Left ventricle myocardium superior (tissue), 1 donor: ENCODE results near the gene MON1B. TPM values are rescaled to one million over a fixed set of nuclear protein-coding genes. Genes with fewer than 3 reads are reported as not detected.
"Not testable (repeated sequence)": the region's sequence is repeated elsewhere in the genome, so short reads cannot be mapped to it uniquely, and the experiment has no call there.

ENCODE experiments used
- ATAC-seq: fragments of 200-7000 bp; cut with Tn5 transposase; one replicate; pipeline ENCODE4 v1.9.1; 2020; ENCODE audit warnings: mild to moderate bottlenecking, moderate library complexity
- DNase-seq: peaks from one replicate; pipeline ENCODE4 v3.0.0-alpha.2; 2020
- intact Hi-C: fragments of 100-400 bp; cut with micrococcal nuclease; formaldehyde crosslinking; loops from one replicate; pipeline ENCODE4 v1.11.0; 2022
- long read RNA-seq: library from polyadenylated mRNA; unstranded; transcript quantifications from one replicate; pipeline ENCODE4 v2.0.0, GENCODE V29; 2021
- total RNA-seq: library from RNA; stranded (reverse); fragmentation: NEBNext Ultra II Directional; extraction: Animal tissue kit (Norgen Biotek cat#: 25700); gene quantifications from one replicate; pipeline ENCODE4 v1.2.1, GENCODE V29; 2021
- donor health status: DM: no; HTN: yes; CAD: no; lungs with severe emphysema.

The MON1B gene
- 15.1 TPM for total RNA-seq
- long read RNA-seq, full-length matches to known transcripts = 14 of 25 reads
- long read RNA-seq, partial matches to known transcripts = 5 of 25 reads
- long read RNA-seq, other reads (novel, unspliced or antisense) = 6 of 25 reads

DNA sequence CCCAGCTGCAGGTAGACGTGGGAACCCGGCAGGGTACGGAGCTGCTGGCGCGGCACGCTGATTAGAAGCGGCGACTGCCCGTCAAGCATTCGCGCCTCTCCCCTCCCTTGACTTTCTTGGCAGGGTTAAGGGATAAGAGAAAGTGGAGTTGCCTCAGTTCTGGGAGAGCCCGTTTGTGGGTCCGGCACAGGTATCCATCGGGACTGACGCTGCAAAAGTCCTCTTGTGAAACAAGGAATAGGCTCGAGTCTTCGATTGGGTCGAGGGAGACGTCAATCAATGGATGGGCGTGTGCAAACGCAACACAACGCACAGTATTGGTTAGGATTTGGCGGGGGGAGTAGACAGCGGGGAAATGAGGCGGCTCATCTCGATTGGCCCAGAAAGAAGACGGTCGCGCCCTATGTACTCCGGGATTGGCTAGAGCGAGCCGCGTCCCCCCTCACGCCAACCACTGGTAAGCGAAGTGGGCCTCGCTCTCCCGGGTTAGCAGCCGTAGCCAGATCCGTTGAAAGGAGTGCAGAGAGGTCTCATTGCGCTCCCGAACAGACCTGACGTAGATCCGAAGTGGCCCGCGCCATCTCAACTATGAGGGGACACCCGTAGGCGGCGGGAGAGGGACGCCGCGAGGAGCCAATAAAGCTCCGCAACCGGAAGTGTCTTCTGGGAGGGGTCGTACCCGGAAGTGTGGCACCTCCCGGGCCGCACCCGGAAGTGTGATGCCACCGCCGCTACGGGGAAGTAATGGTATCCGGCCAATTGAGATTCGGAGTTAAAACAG is at the start of gene MON1B:
MON1B (plus strand) TSS at position 713 of the 781 bp plus-strand sequence. CDS start 296 bp downstream, outside the sequence.
- ATAC-seq = peak; percentile 100
- intact Hi-C loops = no loop called here
- peak; percentile 97 for DNase-seq

DNA sequence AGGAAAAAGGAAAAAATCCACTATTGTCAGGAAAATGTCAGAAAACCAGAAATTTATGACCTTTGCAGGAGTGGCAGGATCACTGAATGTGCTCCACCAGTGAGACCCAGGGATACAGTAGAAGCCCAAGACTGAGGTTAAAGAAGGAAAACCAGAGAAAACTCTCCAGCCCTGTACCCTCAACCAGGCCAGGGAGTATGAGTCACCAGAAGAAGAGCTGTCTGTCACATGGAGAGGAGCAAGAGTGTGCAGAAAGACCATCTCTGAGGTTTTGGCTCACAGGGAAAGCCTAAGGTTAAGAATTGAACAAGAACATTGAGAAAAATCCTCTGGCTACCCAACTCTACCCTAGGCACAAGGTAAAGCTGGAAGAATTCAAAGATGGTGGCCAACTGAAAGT is 47.6 kb upstream of the MON1B start:
- intact Hi-C loops = no loop called here
- no peak for DNase-seq
- no peak for ATAC-seq

DNA sequence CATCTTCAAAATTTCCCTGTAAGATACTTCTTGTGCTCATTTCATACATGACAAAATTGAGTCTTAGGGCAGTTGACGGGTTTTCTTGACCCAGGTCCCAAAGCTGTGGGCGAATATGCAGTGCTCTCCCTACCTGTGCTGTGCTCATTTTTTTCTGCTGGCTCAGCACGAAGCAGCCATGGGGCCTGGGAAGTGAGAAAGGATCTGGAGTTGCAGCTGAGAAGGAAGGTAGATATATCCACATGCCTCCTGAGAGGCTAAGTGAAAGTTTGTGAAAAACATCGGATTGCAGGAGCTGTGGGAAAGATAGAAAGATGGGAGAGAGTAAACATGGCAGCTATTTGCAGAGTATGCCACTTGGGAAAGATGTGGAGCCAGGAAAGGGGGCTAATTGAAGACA is 42.9 kb upstream of the MON1B start:
- intact Hi-C loops = no loop called here
- no peak for DNase-seq
- no peak for ATAC-seq

DNA sequence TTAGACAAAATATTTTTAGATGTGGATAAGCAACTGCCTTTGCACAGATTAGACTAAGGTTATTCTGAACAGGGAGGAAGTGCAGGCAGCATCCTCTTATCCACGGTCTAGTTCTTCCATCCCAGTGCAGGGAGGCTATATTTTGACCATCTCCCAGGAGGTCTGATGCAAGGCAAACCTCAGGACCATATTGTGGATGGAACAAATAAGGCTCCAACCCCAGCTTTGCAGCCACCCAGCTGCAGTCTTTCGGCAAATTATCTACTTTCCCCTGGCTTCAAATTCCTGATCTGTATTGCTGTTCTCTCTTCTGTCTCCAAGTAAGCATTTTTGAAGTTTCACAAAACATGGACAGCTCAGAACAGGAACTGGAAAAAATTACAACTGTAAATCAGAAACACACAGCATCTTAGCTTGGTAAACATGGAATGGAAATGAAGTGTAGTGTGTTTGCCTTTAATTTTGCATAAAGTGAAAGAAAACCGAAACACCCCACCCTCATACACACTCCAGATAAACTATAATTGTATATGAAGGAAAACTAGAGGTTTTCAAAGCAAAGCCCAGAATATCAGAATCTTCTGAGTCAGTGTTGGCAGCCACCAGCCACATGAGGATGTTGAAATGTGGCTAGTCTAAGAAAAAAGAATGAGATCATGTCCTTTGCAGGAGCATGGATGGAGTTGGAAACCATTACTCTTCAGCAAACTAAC is 33.5 kb upstream of the MON1B start:
- no peak for DNase-seq
- intact Hi-C loops = no loop called here
- peak; percentile 89 for ATAC-seq

DNA sequence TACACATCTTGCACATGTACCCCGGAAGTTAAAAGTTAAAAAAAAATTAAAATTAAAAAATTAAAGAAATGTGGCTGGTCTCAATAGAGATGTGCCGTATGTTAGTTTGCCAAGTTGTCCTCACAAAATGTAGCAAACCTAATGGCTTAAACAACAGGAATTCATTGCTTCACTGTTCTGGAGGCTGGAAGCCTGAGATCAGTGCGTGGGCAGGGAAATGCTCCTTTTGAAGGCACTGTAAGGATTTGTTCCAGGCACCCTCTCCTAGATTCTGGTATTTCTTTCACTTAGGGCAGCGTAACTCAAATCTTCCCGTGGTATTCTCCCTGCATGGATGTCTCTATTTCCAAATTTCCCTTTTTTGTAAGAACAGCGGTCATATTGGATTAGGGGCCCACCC is 32.7 kb upstream of the MON1B start:
- intact Hi-C loops = no loop called here
- peak; percentile 75 for ATAC-seq
- DNase-seq = no peak

DNA sequence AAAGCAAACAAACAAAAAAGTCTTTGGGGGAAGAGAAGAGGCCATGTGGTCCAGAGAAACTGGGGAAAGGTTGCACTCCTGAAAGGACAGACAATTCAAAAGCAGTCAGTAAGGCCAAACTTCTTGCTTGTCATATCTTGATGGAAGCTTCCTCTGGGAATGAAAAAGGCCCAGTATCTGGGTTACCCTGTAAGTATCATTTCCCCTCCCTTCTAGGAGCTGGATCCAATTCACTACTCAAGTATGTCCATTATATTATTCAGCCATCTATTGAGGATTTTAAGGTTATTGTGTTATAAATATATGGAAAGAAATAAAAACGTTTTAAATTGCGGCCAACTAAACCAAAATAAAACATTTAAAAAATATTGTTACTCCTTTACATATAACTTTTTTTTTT is 26.0 kb upstream of the MON1B start:
- DNase-seq (no peak), ATAC-seq (no peak)
- intact Hi-C loops = no loop called here

DNA sequence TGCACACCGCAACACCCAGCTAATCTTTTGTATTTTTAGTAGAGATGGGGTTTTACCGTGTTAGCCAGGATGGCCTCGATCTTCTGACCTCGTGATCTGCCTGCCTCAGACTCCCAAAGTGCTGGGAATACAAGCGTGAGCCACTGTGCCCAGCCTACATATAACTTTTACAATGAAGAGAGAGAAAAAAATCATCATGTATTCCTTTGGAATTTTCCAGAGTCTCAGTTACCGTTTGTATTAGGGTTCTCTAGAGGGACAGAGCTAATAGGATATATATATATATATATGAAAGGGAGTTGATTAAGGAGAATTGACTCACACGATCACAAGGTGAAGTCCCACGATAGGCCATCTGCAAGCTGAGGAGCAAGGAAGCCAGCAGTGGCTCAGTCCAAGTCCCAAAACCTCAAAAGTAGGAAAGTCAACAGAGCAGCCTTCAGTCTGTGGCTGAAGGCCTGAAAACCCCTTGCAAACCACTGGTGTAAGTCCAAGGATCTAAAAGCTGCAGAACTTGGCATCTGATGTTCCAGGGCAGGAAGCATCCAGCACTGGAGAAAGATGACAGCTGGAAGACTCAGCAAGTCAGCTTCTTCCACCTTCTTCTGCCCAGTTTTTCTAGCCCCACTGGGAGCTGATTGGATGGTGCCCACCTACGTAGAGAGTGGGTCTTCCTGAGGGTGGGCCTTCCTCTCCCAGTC is 25.3 kb upstream of the MON1B start:
- ATAC-seq = peak; percentile 60
- DNase-seq, intact Hi-C loops: not testable (repeated sequence)

DNA sequence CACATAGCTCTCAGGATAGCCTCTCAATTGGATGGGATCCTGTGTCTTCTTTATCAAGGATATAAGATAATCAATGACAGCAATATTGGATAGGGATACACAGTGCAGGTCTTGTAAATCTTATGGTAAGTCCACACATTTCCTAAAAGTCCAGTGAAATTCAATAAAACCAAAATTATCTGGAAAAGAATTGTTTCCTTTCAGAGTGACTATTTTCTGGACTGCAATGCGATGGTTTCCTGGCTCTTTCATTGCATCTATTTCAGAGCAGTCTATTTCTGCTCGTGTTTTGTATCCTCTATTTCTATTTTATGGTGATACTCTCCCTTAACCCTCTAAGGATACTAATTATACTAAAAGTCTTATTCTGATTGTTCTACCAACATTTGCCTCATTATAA is 24.3 kb upstream of the MON1B start:
- no peak for DNase-seq
- no peak for ATAC-seq
- intact Hi-C loops = no loop called here

DNA sequence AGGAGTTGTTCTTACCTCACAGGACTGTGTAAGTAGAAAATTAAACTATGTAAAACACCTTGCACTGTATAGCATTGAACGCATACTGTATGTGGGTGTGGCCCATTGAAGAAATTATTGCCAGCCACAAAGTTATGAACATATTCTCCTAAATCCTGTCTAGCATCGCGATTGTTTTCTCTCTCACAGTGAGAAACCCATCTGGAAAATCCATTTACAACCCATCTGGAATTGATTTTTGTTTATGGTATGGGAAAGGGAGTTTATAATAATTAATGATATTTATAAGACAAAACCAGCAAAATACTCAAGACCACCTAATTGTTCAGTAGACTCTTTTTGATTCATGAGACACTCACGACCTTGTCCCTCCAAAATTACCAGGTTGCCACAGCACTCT is 22.1 kb upstream of the MON1B start:
- intact Hi-C loops = no loop called here
- DNase-seq = no peak
- ATAC-seq = no peak

DNA sequence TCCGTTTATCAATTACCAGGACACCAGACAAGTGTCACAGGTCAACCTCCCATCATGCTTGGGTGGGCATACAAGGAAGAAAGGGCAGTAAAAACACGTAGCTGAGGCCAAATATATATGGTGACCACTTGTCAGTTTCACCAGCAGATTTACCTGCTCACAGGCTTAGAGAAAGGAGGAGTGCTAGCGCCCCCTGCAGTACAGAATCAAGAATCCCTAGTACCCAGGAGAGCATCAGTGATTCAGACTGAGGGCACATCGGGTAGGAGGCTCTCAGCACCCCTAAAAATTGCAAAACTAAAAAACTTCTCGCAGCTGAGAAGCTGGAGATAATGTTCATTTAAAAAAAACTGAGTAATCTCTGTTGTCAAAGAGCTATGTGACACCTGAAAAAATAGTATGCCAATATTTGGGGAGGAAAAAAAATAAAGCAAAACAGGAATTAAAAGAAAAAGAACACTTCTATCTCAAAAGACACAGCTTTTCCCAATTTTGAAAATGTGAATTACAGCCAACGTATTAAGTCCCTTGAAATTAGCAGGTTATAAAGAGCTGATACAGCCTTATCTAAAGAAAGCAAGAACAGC is 21.2 kb upstream of the MON1B start:
- no peak for ATAC-seq
- no peak for DNase-seq
- intact Hi-C loops = loop anchor here (2.0 kb wide), 1 partner anchor 1383 kb away; no protein-coding TSS in a partner anchor

DNA sequence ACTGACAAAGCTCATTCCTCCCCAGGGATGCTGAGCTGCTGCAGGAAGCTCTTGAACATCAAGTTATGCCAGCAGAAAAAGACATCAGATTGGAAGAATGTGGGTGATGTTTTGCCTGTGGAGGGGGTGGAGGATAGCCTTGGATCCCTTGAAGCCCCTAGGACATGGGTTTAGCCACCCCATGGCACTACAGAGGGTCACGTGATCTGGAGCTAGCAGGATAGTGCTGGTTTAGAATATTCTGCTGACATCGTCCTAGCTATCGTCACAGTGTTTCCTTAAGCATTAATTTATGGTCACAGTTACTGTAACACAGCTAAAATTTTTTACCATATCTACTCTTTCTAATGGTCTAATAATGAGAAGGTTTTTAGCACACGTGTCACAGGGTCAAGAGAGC is 20.2 kb upstream of the MON1B start:
- DNase-seq = no peak
- intact Hi-C loops = loop anchor here (2.0 kb wide), 1 partner anchor 1384 kb away; no protein-coding TSS in a partner anchor
- ATAC-seq = no peak

DNA sequence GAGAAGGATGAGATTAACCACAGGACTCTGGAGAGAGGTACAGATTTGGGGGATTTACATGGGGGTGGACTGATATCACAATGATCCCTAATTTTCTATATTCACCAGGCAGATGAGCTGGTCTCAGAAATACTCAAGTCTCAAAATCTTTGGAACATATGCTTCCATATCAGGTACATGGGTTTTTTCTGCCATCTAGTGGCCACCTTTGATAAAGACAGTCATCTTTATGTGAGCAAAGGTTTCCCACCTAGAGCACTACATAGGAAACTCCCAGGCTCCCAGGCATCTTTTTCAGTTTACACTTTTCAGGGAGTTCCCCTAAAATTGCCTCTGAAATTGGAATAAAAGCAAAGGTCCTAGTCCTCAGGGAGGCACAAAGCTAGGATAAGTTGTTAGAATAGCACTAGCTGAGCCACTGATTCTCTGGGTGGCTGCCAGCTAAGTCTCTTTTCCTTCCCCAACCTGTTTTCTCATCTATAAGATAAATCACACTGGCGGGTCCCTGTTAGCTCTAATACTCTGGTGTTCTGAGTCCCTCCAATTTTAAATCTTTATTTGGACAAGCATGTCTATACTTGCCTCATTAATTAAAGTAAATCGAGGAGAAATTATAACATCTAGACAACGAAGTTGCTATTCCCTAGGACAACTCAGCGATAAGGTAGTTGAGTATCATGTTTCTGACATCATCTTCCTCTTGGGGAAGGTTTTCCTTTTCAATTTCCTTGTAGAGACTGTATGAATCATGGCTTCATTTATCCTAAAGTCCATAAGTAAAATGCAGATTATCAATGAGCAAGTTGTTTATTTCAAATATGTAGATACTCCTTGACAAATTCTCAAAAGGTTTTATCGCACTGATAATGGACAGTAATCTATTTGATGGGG is 19.0 kb upstream of the MON1B start:
- no peak for DNase-seq
- intact Hi-C loops = loop anchor here (2.0 kb wide), 1 partner anchor 1385 kb away; no protein-coding TSS in a partner anchor

DNA sequence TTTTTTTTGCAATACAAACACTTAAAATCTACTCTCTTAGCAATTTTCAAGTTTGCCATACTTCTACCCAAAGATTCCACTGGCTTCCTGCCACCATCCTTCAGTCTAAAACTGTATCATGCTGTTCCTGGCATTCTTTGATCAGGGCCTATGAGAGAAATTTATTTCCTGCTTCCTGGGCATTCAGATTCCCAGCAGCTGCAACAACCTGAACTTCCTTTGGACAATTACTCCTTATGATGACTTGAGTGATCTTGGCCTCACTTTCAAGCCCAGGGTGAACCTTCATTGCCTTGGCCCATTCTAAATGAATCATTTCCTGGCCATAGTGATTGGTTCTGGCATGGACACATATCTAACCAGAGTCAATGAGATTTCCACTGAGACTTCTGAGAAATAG is 18.0 kb upstream of the MON1B start:
- DNase-seq (no peak), ATAC-seq (no peak)
- intact Hi-C loops = no loop called here

More for the DNA sequence above, 19.0 kb upstream of the MON1B start:
- peak; percentile 64 for ATAC-seq

DNA sequence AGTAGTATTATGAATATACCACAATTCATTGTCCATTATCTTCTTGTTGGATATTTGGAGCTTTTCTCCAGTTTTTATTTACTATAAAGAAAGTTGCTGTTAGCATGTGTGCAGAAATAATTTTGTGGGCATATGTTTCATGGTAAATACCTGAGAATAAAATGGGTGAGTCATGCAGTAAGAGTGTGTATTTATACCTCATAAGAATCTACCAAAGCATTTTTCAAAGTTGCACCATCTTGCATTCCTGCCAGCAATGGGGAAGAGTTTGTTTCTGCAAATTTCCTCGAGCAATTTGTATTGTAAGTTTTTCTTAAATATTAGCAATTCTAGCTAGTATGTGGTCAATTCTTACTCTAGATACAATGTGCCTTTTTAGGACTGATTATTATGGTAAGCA is 7.9 kb upstream of the MON1B start:
- DNase-seq (no peak), ATAC-seq (no peak)
- intact Hi-C loops = no loop called here

DNA sequence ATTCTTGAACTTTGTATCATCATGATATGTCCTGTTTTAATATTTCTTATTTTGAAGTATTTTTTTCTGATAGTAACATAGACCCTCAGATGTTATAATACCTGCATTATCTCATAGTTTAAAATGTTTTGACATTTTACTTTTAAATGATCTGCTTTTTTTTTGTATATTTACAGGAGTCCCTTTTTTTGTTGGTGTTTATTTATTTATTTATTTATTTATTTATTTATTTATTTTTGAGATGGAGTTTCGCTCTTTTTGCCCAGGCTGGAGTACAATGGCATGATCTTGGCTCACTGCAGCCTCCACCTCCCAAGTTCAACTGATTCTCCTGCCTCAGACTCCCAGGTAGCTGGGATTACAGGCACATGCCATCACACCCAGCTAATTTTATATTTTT is 4.7 kb upstream of the MON1B start:
- ATAC-seq, intact Hi-C loops, DNase-seq: not testable (repeated sequence)

DNA sequence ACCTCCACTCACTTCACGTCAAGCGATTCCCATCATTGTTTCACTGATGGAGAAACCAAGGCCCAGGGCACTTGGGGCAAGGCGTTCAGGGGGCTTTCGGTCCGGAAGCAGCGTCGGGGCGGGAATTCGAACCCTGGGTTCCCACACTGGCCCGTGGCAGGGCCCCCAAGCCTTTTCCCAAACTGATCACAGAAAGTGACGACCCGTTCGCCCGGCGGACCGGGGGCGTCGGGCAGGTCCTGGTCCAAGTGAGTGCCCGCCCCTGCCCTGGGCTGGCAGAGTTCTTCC is 856 bp upstream of the MON1B start:
- intact Hi-C loops = no loop called here
- ATAC-seq = no peak
- DNase-seq = no peak

DNA sequence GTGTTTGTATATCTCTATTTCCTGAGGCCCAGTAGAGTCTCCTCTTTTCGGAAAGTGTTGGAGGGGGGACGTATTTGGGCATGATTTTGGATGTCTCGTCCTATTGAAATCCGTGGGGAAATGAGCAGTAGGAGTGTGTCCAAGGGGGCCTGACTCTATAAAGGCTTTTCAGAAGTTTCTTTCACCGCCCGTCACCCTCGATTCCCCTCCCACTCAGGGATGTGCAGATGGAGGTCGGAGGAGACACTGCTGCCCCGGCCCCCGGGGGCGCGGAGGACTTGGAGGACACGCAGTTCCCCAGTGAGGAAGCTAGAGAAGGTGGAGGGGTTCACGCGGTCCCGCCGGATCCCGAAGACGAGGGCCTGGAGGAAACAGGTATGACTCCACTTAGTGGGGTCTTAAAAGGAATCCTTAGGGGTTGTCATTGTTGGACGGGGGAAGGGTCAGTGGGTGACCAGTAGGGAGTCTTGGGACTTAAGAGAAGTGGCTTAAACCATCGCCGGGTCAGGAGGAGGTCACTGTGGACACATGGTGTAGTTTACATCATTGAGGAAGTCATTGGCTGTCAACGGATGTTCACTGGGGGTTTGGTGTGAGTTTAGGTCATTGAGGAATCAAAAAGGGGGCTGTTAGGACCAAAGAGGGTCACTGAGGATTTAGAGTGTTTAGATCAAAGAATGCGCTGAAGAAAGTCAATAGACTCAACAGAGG is 424 bp downstream of the MON1B start:
- DNase-seq = peak; percentile 46
- intact Hi-C loops = no loop called here
- ATAC-seq = no peak

DNA sequence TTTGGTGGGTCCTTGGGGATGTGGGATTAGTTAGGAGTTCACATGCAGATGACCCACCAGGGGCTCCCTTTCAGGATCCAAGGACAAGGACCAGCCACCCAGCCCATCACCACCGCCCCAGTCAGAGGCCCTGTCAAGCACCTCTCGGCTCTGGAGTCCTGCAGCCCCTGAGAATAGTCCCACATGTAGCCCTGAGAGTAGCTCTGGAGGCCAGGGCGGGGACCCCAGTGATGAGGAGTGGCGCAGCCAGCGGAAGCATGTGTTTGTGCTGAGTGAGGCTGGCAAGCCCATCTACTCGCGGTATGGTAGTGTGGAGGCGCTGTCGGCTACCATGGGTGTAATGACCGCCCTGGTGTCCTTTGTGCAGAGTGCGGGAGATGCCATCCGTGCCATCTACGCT is 2.4 kb downstream of the MON1B start:
- no peak for ATAC-seq
- intact Hi-C loops = no loop called here
- DNase-seq = no peak
